H9 (cell line): Measurements from ENCODE around the gene TRIM56. TPM values are rescaled to one million over a fixed set of nuclear protein-coding genes. Genes with fewer than 3 reads are reported as not detected.
"Not testable (repeated sequence)": the region's sequence is repeated elsewhere in the genome, so short reads cannot be mapped to it uniquely, and the experiment has no call there.

Experiments
- DNase-seq: peaks from one replicate; pipeline ENCODE4 v3.0.0-alpha.2; 2017
- H2AFZ ChIP-seq: one replicate; pipeline ENCODE4 v1.6.1; 2013; ENCODE audit warnings: mild to moderate bottlenecking, low read length, control low read depth, moderate library complexity
- H2AK5ac ChIP-seq: 2 replicates; pipeline ENCODE4 v1.6.1; 2013; ENCODE audit warnings: low read length, control low read depth, mixed read lengths; ENCODE audit not compliant: insufficient read length
- H2BK120ac ChIP-seq: one replicate; pipeline ENCODE4 v1.6.1; 2013; ENCODE audit warnings: low read depth, mild to moderate bottlenecking, low read length, control low read depth, inconsistent platforms; ENCODE audit not compliant: poor library complexity, severe bottlenecking
- H2BK12ac ChIP-seq: 2 replicates; pipeline ENCODE4 v1.6.1; 2013; ENCODE audit warnings: low read length, control low read depth, mixed read lengths, low read depth; ENCODE audit not compliant: insufficient read length
- H2BK15ac ChIP-seq: 2 replicates; pipeline ENCODE4 v1.6.1; 2013; ENCODE audit warnings: low read depth, low read length, control low read depth
- H2BK20ac ChIP-seq: one replicate; pipeline ENCODE4 v1.6.1; 2013; ENCODE audit warnings: low read depth, mild to moderate bottlenecking, low read length, control low read depth, inconsistent platforms; ENCODE audit not compliant: poor library complexity, severe bottlenecking
- H2BK5ac ChIP-seq: 2 replicates; pipeline ENCODE4 v1.6.1; 2013; ENCODE audit warnings: low read length, control low read depth, mixed read lengths; ENCODE audit not compliant: insufficient read length
- H3K14ac ChIP-seq: 2 replicates; pipeline ENCODE4 v1.6.1; 2013; ENCODE audit warnings: low read length, control low read depth; ENCODE audit not compliant: insufficient read depth
- H3K18ac ChIP-seq: 2 replicates; pipeline ENCODE4 v1.6.1; 2013; ENCODE audit warnings: low read depth, mild to moderate bottlenecking, mixed read lengths, low read length, control low read depth; ENCODE audit not compliant: insufficient read length
- H3K23ac ChIP-seq: 2 replicates; pipeline ENCODE4 v1.6.1; 2013; ENCODE audit warnings: low read length, control low read depth, mixed read lengths, low read depth; ENCODE audit not compliant: insufficient read length
- H3K23me2 ChIP-seq: 2 replicates; pipeline ENCODE4 v1.6.1; 2013; ENCODE audit warnings: low read depth, mild to moderate bottlenecking, mixed read lengths, low read length, control low read depth; ENCODE audit not compliant: insufficient read length, poor library complexity, severe bottlenecking
- H3K27ac ChIP-seq: 2 replicates; pipeline ENCODE4 v1.5.1; 2013; ENCODE audit warnings: low read length, control low read depth, mixed read lengths, low read depth; ENCODE audit not compliant: insufficient read length
- H3K27me3 ChIP-seq: 2 replicates; pipeline ENCODE4 v1.6.1; 2013; ENCODE audit warnings: low read length, control low read depth, inconsistent platforms; ENCODE audit not compliant: insufficient read depth
- H3K4ac ChIP-seq: 2 replicates; pipeline ENCODE4 v1.6.1; 2013; ENCODE audit warnings: low read depth, mild to moderate bottlenecking, control low read depth, inconsistent platforms, low read length, moderate library complexity
- H3K4me1 ChIP-seq: 2 replicates; pipeline ENCODE4 v1.6.1; 2013; ENCODE audit warnings: low read length, control low read depth, inconsistent platforms; ENCODE audit not compliant: insufficient read depth
- H3K4me2 ChIP-seq: 2 replicates; pipeline ENCODE4 v1.6.1; 2013; ENCODE audit warnings: low read length, control low read depth, mixed read lengths; ENCODE audit not compliant: insufficient read length, insufficient read depth
- H3K56ac ChIP-seq: 2 replicates; pipeline ENCODE4 v1.6.1; 2013; ENCODE audit warnings: low read depth, mild to moderate bottlenecking, mixed read lengths, low read length, control low read depth; ENCODE audit not compliant: insufficient read length
- H3K79me1 ChIP-seq: 2 replicates; pipeline ENCODE4 v1.6.1; 2013; ENCODE audit warnings: low read depth, mild to moderate bottlenecking, moderate library complexity, low read length, control low read depth, inconsistent platforms; ENCODE audit not compliant: insufficient read depth, poor library complexity, severe bottlenecking
- H3K79me2 ChIP-seq: 2 replicates; pipeline ENCODE4 v1.6.1; 2013; ENCODE audit warnings: low read length, control low read depth, inconsistent platforms; ENCODE audit not compliant: insufficient read depth
- H3K9ac ChIP-seq: 2 replicates; pipeline ENCODE4 v1.6.1; 2013; ENCODE audit warnings: low read length, control low read depth, mixed read lengths; ENCODE audit not compliant: insufficient read length; ENCODE audit errors: extremely low read depth
- H3K9me3 ChIP-seq: one replicate; pipeline ENCODE4 v1.6.1; 2013; ENCODE audit warnings: low read depth, low read length, inconsistent platforms; ENCODE audit not compliant: control insufficient read depth
- H3T11ph ChIP-seq: one replicate; pipeline ENCODE4 v1.6.1; 2013; ENCODE audit warnings: mild to moderate bottlenecking, low read length, control low read depth, inconsistent platforms
- H4K20me1 ChIP-seq: one replicate; pipeline ENCODE4 v1.6.1; 2013; ENCODE audit not compliant: control insufficient read depth, insufficient read length, insufficient read depth
- H4K5ac ChIP-seq: 2 replicates; pipeline ENCODE4 v1.6.1; 2013; ENCODE audit warnings: low read depth, mild to moderate bottlenecking, mixed read lengths, low read length, control low read depth; ENCODE audit not compliant: insufficient read length
- H4K8ac ChIP-seq: replicated peaks from 2 replicates; pipeline ENCODE4 v1.6.1; 2013; ENCODE audit warnings: low read length, control low read depth, mixed read lengths, low read depth; ENCODE audit not compliant: insufficient read length
- H4K91ac ChIP-seq: 2 replicates; pipeline ENCODE4 v1.6.1; 2013; ENCODE audit warnings: low read depth, mild to moderate bottlenecking, moderate library complexity, mixed read lengths, low read length, control low read depth; ENCODE audit not compliant: insufficient read length
- H3K27ac Mint-ChIP-seq, 3 experiments: 2 replicates in 2 of 3; 3 replicates in 1 of 3; pipeline ENCODE4 v1.8.0; 2020 to 2021; ENCODE audit warnings: mixed read lengths in 3 of 3, mild to moderate bottlenecking in 1 of 3, moderate library complexity in 1 of 3
- H3K27me3 Mint-ChIP-seq: 2 replicates; pipeline ENCODE4 v1.8.0; 2021; ENCODE audit warnings: low read depth, mild to moderate bottlenecking, moderate library complexity, mixed read lengths
- H3K36me3 Mint-ChIP-seq, 3 experiments: 2 replicates in 2 of 3; 3 replicates in 1 of 3; pipeline ENCODE4 v1.8.0; 2020 to 2021; ENCODE audit warnings: low read depth in 3 of 3, mixed read lengths in 3 of 3; ENCODE audit not compliant: insufficient read depth in 1 of 3
- H3K4me1 Mint-ChIP-seq, 2 experiments: 2 replicates each; pipeline ENCODE4 v1.8.0; 2020; ENCODE audit warnings: mixed read lengths in 2 of 2
- H3K4me3 Mint-ChIP-seq, 2 experiments: 2 replicates in 1 of 2; 3 replicates in 1 of 2; pipeline ENCODE4 v1.8.0; 2020 to 2021; ENCODE audit warnings: mild to moderate bottlenecking in 2 of 2, mixed read lengths in 2 of 2, moderate library complexity in 1 of 2
- H3K9me3 Mint-ChIP-seq, 2 experiments: 2 replicates in 1 of 2; 3 replicates in 1 of 2; pipeline ENCODE4 v1.8.0; 2020; ENCODE audit warnings: mild to moderate bottlenecking in 2 of 2, mixed read lengths in 2 of 2, moderate library complexity in 1 of 2
- WGBS: extraction: QIAGEN DNeasy Blood & Tissue Kit; methylation state at CpG from one replicate; pipeline ENCODE4 v1.1.7; 2013; ENCODE audit warnings: missing lambda C conversion rate, low lambda C conversion rate, mixed read lengths; ENCODE audit not compliant: insufficient read length; ENCODE audit errors: extremely low coverage; 5-methylcytosine and 5-hydroxymethylcytosine counted together
- total RNA-seq: library from RNA; stranded (reverse); gene quantifications from 2 replicates; pipeline ENCODE4 v1.2.1, GENCODE V29; 2021
- TF ChIP-seq, protein P1 (sequence below): fragments of 200-600 bp; sonication (generic); conservative IDR thresholded peaks from 3 replicates; pipeline ENCODE4 v1.8.0; 2021; ENCODE audit warnings: antibody characterized with exemption, mild to moderate bottlenecking

TRIM56 gene
- total RNA-seq, 1 experiment from 2014 or later, result 21.8 TPM

DNA sequence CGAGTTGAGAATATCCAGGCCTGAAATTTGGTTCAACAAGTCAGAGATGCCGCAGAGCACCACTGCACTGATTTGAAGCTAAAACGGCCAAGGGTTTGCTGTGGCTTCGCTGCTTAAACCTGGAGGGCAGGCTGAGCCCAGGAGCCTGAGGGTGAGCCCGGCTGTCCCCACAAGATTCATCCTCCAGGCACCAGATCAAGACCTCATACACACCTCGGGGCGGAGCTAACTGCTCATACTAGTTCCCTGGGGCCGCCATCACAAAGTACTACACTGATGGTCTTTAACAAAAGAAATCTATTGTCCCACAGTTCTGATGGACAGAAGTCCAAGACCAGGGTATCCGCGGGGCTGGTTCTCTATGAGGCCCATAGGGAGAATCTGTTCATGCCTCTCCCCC is 16.9 kb upstream of the TRIM56 start:
- no peak overlapping the region for H3K4me2 ChIP-seq

DNA sequence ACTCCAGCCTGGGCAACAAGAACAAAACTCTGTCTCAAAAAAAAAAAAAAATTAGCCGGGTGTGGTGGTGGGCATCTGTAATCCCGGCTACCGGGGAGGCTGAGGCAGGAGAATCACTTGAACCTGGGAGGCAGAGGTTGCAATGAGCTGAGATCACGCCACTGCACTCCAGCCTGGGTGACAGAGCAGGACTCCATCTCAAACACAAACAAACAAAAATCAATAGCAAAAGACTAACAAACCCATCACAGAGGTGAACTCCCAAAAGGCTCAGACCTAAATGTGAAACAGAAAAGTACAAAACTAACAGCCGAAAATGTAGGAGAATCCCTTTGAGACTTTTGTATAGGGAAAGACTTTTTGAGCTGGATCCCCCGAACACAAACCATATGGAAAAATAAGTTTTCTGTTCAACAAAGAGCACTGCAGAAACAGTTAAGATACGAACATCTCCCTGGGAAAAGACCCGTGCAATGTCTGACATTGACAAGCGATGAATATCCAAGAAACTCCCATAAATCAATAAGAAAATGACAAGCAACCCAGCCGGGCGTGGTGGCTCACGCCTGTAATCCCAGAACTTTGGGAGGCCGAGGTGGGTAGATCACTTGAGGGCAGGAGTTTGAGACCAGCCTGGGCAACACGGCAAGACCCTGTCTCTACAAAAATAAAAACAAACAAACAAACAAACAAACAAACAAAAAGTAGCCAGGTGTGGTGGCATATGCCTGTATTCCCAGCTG is 13.7 kb upstream of the TRIM56 start:
- H3K79me2 ChIP-seq, H3K27me3 Mint-ChIP-seq: not testable (repeated sequence)

More for the DNA sequence above, 16.9 kb upstream of the TRIM56 start:
- no peak overlapping the region for H3T11ph ChIP-seq
- H3K23me2 ChIP-seq, result no peaks in the 10 kb centered on the region
- H3K9me3 Mint-ChIP-seq, result no peaks in the 10 kb centered on the region
- no peak overlapping the region for H3K4me3 Mint-ChIP-seq
- H3K27me3 ChIP-seq, result no peaks in the 10 kb centered on the region
- H3K27ac Mint-ChIP-seq, result no peak overlapping the region; a peak in 1 of 7 replicates
- no peak overlapping the region for H2AK5ac ChIP-seq
- no peak overlapping the region for H3K27ac ChIP-seq
- no peak overlapping the region for H3K9ac ChIP-seq
- H3K14ac ChIP-seq, result no peak overlapping the region
- TF ChIP-seq, protein P1, sequence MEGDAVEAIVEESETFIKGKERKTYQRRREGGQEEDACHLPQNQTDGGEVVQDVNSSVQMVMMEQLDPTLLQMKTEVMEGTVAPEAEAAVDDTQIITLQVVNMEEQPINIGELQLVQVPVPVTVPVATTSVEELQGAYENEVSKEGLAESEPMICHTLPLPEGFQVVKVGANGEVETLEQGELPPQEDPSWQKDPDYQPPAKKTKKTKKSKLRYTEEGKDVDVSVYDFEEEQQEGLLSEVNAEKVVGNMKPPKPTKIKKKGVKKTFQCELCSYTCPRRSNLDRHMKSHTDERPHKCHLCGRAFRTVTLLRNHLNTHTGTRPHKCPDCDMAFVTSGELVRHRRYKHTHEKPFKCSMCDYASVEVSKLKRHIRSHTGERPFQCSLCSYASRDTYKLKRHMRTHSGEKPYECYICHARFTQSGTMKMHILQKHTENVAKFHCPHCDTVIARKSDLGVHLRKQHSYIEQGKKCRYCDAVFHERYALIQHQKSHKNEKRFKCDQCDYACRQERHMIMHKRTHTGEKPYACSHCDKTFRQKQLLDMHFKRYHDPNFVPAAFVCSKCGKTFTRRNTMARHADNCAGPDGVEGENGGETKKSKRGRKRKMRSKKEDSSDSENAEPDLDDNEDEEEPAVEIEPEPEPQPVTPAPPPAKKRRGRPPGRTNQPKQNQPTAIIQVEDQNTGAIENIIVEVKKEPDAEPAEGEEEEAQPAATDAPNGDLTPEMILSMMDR, result no peak
- H3K79me2 ChIP-seq, result no peaks in the 10 kb centered on the region
- DNase-seq, result no peak
- H3K36me3 Mint-ChIP-seq, result no peaks in the 10 kb centered on the region; a peak in 1 of 7 replicates
- H3K4me1 Mint-ChIP-seq, result peaks cover 11 to 12% of the 10 kb centered on the region in 2 experiments
- no peak overlapping the region for H3K18ac ChIP-seq
- H3K79me1 ChIP-seq, result no peaks in the 10 kb centered on the region
- H4K8ac ChIP-seq, result no peak overlapping the region
- no peak overlapping the region for H2BK5ac ChIP-seq
- H3K4ac ChIP-seq, result no peak overlapping the region
- H2BK120ac ChIP-seq, result no peak overlapping the region
- H3K23ac ChIP-seq, result no peak overlapping the region
- H3K4me1 ChIP-seq, result 0 out of 2 replicates have a peak, but pooled peaks cover 1% of the 10 kb centered on the region
- H2AFZ ChIP-seq, result no peak overlapping the region
- no peaks in the 10 kb centered on the region for H4K20me1 ChIP-seq
- H2BK12ac ChIP-seq, result no peak overlapping the region
- H3K27me3 Mint-ChIP-seq, result peaks cover 9% of the 10 kb centered on the region
- no CpG with 5 or more reads among the region's 10 CpGs for WGBS
- H3K56ac ChIP-seq, result no peak overlapping the region
- no peak overlapping the region for H4K91ac ChIP-seq
- H3K9me3 ChIP-seq, result no peaks in the 10 kb centered on the region
- no peak overlapping the region for H2BK15ac ChIP-seq
- no peak overlapping the region for H4K5ac ChIP-seq
- no peak overlapping the region for H2BK20ac ChIP-seq

More for the DNA sequence above, 13.7 kb upstream of the TRIM56 start:
- not testable (repeated sequence) for DNase-seq, H2AFZ ChIP-seq, H3K4me2 ChIP-seq, H4K5ac ChIP-seq, H4K20me1 ChIP-seq, H2AK5ac ChIP-seq, H3K56ac ChIP-seq, H3K18ac ChIP-seq, H3K9me3 ChIP-seq, H3K4me1 ChIP-seq, H3K23ac ChIP-seq, H3K36me3 Mint-ChIP-seq, H2BK5ac ChIP-seq, H3K4me3 Mint-ChIP-seq, H3K23me2 ChIP-seq, H3K27me3 ChIP-seq, H2BK12ac ChIP-seq, H3K79me1 ChIP-seq, H2BK20ac ChIP-seq, H4K8ac ChIP-seq, H4K91ac ChIP-seq, H2BK15ac ChIP-seq, H3T11ph ChIP-seq, H3K9me3 Mint-ChIP-seq, H2BK120ac ChIP-seq, H3K9ac ChIP-seq, H3K27ac Mint-ChIP-seq, H3K27ac ChIP-seq, H3K14ac ChIP-seq, H3K4ac ChIP-seq
- WGBS, result no CpG with 5 or more reads among the region's 14 CpGs
- H3K4me1 Mint-ChIP-seq, result peaks cover 9 to 12% of the 10 kb centered on the region in 2 experiments
